Measurements from ENCODE around the gene NIM1K. TPM values are rescaled to one million over a fixed set of nuclear protein-coding genes. Genes with fewer than 3 reads are reported as not detected.

Gene NIM1K
- total RNA-seq, 1 experiment from 2014 or later: 0.59 TPM

DNA sequence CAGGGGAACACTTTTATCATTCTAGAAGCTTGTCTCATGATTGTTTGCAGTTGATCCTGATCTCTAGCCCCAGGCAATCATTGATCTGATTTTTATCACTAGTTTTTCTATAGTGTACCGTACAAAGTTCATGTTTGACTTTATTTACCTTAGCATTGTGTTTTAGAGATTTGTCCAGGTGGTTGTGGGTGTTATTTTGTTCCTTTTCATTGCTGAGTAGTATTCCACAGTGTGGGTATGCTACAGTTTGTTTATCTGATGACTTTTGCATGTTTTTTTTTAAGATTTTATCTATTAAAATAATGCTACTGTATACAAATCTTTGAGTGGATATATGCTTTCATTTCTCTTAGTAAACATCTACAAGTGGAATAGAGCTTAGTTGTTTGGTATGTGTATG, 45.1 kb upstream of the NIM1K start:
- H3K4me3 ChIP-seq (ENCODE audit: low read depth in 2 of 2, low read length in 2 of 2): no peak overlapping the region
- H3K36me3 ChIP-seq (ENCODE audit: control insufficient read depth, insufficient read depth, low read length): peaks cover 2% of the 10 kb centered on the region; the same call in 1 of the 2 replicates
- no peaks in the 10 kb centered on the region for H3K27me3 ChIP-seq (ENCODE audit: control insufficient read depth, insufficient read depth, low read length)
- TF ChIP-seq, protein P1, sequence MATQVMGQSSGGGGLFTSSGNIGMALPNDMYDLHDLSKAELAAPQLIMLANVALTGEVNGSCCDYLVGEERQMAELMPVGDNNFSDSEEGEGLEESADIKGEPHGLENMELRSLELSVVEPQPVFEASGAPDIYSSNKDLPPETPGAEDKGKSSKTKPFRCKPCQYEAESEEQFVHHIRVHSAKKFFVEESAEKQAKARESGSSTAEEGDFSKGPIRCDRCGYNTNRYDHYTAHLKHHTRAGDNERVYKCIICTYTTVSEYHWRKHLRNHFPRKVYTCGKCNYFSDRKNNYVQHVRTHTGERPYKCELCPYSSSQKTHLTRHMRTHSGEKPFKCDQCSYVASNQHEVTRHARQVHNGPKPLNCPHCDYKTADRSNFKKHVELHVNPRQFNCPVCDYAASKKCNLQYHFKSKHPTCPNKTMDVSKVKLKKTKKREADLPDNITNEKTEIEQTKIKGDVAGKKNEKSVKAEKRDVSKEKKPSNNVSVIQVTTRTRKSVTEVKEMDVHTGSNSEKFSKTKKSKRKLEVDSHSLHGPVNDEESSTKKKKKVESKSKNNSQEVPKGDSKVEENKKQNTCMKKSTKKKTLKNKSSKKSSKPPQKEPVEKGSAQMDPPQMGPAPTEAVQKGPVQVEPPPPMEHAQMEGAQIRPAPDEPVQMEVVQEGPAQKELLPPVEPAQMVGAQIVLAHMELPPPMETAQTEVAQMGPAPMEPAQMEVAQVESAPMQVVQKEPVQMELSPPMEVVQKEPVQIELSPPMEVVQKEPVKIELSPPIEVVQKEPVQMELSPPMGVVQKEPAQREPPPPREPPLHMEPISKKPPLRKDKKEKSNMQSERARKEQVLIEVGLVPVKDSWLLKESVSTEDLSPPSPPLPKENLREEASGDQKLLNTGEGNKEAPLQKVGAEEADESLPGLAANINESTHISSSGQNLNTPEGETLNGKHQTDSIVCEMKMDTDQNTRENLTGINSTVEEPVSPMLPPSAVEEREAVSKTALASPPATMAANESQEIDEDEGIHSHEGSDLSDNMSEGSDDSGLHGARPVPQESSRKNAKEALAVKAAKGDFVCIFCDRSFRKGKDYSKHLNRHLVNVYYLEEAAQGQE (IDR thresholded peaks at IDR 0.05; ENCODE audit: insufficient read depth in 1 of 2, low read depth in 2 of 2, low read length in 1 of 2): no peak
- TF ChIP-seq, protein P2, sequence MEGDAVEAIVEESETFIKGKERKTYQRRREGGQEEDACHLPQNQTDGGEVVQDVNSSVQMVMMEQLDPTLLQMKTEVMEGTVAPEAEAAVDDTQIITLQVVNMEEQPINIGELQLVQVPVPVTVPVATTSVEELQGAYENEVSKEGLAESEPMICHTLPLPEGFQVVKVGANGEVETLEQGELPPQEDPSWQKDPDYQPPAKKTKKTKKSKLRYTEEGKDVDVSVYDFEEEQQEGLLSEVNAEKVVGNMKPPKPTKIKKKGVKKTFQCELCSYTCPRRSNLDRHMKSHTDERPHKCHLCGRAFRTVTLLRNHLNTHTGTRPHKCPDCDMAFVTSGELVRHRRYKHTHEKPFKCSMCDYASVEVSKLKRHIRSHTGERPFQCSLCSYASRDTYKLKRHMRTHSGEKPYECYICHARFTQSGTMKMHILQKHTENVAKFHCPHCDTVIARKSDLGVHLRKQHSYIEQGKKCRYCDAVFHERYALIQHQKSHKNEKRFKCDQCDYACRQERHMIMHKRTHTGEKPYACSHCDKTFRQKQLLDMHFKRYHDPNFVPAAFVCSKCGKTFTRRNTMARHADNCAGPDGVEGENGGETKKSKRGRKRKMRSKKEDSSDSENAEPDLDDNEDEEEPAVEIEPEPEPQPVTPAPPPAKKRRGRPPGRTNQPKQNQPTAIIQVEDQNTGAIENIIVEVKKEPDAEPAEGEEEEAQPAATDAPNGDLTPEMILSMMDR (IDR thresholded peaks at IDR 0.05): no peak
- TF ChIP-seq TCF7L2 (IDR thresholded peaks at IDR 0.05; ENCODE audit: low read depth, low read length) (no peak), POLR2AphosphoS5 (IDR thresholded peaks at IDR 0.05; ENCODE audit: low read depth, low read length) (no peak), SIN3A (IDR thresholded peaks at IDR 0.05; ENCODE audit: borderline replicate concordance, insufficient read depth, low read depth, low read length) (no peak)
- ATAC-seq (no peak), DNase-seq (ENCODE audit: low read depth, low spot score) (no peak)
- ChIA-PET CTCF (no interaction called here), POLR2A (interaction anchor here (0.6 kb wide), 1 partner anchor 11 kb away, joined by 19 read pairs; no protein-coding TSS in a partner anchor)
- in situ Hi-C loops (cut with HindIII; ENCODE audit: low pct_unique_long_range_greater_than_20kb, low sequenced_read_pairs): no loop called here
- H3K4me1 ChIP-seq (ENCODE audit: control insufficient read depth, insufficient read depth, low read length): no peaks in the 10 kb centered on the region
- no TSS peak for BruUV-seq (replicated peaks)
- H3K9me3 ChIP-seq (ENCODE audit: control insufficient read depth, insufficient read depth, low read depth, low read length): no peaks in the 10 kb centered on the region
- no peak overlapping the region for H3K27ac ChIP-seq (ENCODE audit: low read length)
- intact Hi-C loops (cut with micrococcal nuclease; ENCODE audit: unreplicated experiment): no loop called here

DNA sequence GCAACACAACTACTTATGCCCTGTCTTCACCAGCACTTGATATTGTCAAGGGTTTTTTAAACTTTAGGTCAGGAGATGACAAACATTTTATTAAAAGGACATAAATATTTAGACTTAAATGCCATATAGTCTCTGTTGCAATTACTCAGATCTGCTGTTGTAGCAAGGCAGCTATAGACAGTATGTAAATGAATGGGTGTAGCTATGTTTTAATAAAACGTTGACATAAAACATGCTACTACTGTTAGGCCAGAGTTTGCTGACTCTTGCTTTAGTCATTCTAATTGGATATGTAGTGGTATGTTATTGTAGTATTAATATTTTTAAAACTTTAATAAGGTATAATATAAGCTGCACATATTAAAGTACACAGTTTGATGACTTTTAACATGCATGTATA, 43.6 kb upstream of the NIM1K start:
- Histone ChIP-seq H3K9me3 (ENCODE audit: control insufficient read depth, insufficient read depth, low read depth, low read length) (no peaks in the 10 kb centered on the region), H3K27me3 (ENCODE audit: control insufficient read depth, insufficient read depth, low read length) (no peaks in the 10 kb centered on the region), H3K36me3 (ENCODE audit: control insufficient read depth, insufficient read depth, low read length) (peaks cover 2% of the 10 kb centered on the region; the same call in 1 of the 2 replicates), H3K4me3 (ENCODE audit: low read depth in 2 of 2, low read length in 2 of 2) (no peak overlapping the region), H3K27ac (ENCODE audit: low read length) (no peak overlapping the region), H3K4me1 (ENCODE audit: control insufficient read depth, insufficient read depth, low read length) (no peaks in the 10 kb centered on the region)
- DNase-seq (ENCODE audit: low read depth, low spot score): no peak
- intact Hi-C loops (cut with micrococcal nuclease; ENCODE audit: unreplicated experiment): no loop called here
- POLR2A ChIA-PET: interaction anchor here (0.6 kb wide), 1 partner anchor 95 kb away, joined by 10 read pairs; no protein-coding TSS in a partner anchor
- ATAC-seq: no peak
- in situ Hi-C loops (cut with HindIII; ENCODE audit: low pct_unique_long_range_greater_than_20kb, low sequenced_read_pairs): no loop called here
- BruUV-seq (replicated peaks): no TSS peak
- no peak for TF ChIP-seq POLR2AphosphoS5 (IDR thresholded peaks at IDR 0.05; ENCODE audit: low read depth, low read length)
- TF ChIP-seq, protein P2 (IDR thresholded peaks at IDR 0.05): no peak
- TF ChIP-seq, protein P1 (IDR thresholded peaks at IDR 0.05; ENCODE audit: insufficient read depth in 1 of 2, low read depth in 2 of 2, low read length in 1 of 2): no peak
- CTCF ChIA-PET: no interaction called here

Data from Panc1 (cell line).